Measurements from ENCODE around the gene ZMPSTE24. TPM values are rescaled to one million over a fixed set of nuclear protein-coding genes. Genes with fewer than 3 reads are reported as not detected.

ZMPSTE24 gene
- total RNA-seq, 1 experiment from 2014 or later: 112 TPM

GRCh38 chr1:40302475-40302874 lies 44.4 kb downstream of the ZMPSTE24 start:
- Histone ChIP-seq H3K4me1 (replicated peaks) (no peaks in the 10 kb centered on the region), H3K27me3 (replicated peaks) (0 out of 2 replicates have a peak, but pooled peaks cover 5% of the 10 kb centered on the region), H3K9me3 (replicated peaks) (no peaks in the 10 kb centered on the region), H3K4me3 (no peak overlapping the region), H3K36me3 (no peaks in the 10 kb centered on the region), H3K27ac (no peak overlapping the region)
- no peak for DNase-seq (ENCODE audit: low read depth in 1 of 2, low spot score in 2 of 2)

GRCh38 chr1:40303051-40303771 lies 45.2 kb downstream of the ZMPSTE24 start:
- no peak overlapping the region for H3K27ac ChIP-seq
- H3K4me3 ChIP-seq: no peak overlapping the region
- no peaks in the 10 kb centered on the region for H3K4me1 ChIP-seq (replicated peaks)
- no peak for DNase-seq (ENCODE audit: low read depth in 1 of 2, low spot score in 2 of 2)
- 0 out of 2 replicates have a peak, but pooled peaks cover 5% of the 10 kb centered on the region for H3K27me3 ChIP-seq (replicated peaks)
- no peaks in the 10 kb centered on the region for H3K36me3 ChIP-seq
- no peaks in the 10 kb centered on the region for H3K9me3 ChIP-seq (replicated peaks)

DNA sequence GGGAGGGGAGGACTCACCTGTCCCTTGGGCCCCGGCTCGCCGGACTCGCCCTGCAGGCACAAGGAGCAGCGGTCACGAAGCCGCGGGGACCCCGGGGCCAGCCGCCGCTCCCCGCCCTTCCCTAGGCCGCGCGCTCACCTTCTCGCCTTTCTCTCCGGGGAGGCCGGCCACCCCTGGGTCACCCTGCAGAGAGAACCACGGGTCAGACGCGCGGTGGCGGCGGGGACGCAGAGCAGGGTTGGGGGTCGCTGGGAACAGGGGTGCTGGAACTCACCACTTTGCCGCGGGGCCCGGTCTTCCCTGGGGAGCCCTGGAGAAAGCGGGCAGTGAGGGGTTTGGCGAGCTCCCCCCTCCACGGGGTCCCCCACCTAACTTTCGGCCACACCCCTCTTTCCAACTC lies 45.8 kb downstream of the ZMPSTE24 start:
- H3K4me3 ChIP-seq: no peak overlapping the region
- no peaks in the 10 kb centered on the region for H3K4me1 ChIP-seq (replicated peaks)
- DNase-seq (ENCODE audit: low read depth in 1 of 2, low spot score in 2 of 2): no peak
- 0 out of 2 replicates have a peak, but pooled peaks cover 2% of the 10 kb centered on the region for H3K27me3 ChIP-seq (replicated peaks)
- H3K9me3 ChIP-seq (replicated peaks): no peaks in the 10 kb centered on the region
- H3K27ac ChIP-seq: no peak overlapping the region
- no peaks in the 10 kb centered on the region for H3K36me3 ChIP-seq

GRCh38 chr1:40305451-40305850 lies 47.4 kb downstream of the ZMPSTE24 start:
- Histone ChIP-seq H3K27ac (no peak overlapping the region), H3K27me3 (replicated peaks) (no peaks in the 10 kb centered on the region), H3K36me3 (no peaks in the 10 kb centered on the region), H3K4me3 (no peak overlapping the region), H3K4me1 (replicated peaks) (no peaks in the 10 kb centered on the region), H3K9me3 (replicated peaks) (no peaks in the 10 kb centered on the region)
- DNase-seq (ENCODE audit: low read depth in 1 of 2, low spot score in 2 of 2): no peak

DNA sequence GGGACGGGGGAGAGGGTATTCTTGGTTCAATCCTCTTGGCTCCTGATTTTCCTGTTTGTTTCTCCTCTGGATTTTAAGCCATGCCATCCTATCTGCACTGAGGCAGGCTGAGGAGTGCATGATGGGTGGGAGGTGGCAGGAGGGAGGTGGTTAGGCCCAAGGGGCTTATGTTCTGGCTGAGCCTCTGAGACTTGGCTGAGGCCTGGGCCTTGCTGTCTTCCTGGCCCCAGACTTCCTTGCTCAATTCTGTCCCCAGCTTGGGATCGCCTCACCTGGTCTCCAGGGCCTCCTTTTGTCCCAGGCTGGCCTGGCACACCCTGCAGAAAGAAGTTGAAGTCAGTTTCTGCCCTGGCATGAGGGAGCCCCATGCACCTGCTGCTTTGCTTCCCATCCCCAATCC lies 47.8 kb downstream of the ZMPSTE24 start:
- Histone ChIP-seq H3K27ac (no peak overlapping the region), H3K27me3 (replicated peaks) (no peaks in the 10 kb centered on the region), H3K9me3 (replicated peaks) (no peaks in the 10 kb centered on the region), H3K36me3 (no peaks in the 10 kb centered on the region), H3K4me3 (no peak overlapping the region), H3K4me1 (replicated peaks) (no peaks in the 10 kb centered on the region)
- no peak for DNase-seq (ENCODE audit: low read depth in 1 of 2, low spot score in 2 of 2)

- Histone ChIP-seq H3K27me3 (replicated peaks) (no peaks in the 10 kb centered on the region), H3K9me3 (replicated peaks) (no peaks in the 10 kb centered on the region), H3K4me3 (no peak overlapping the region), H3K4me1 (replicated peaks) (no peaks in the 10 kb centered on the region), H3K27ac (no peak overlapping the region), H3K36me3 (no peaks in the 10 kb centered on the region)
- no peak for DNase-seq (ENCODE audit: low read depth in 1 of 2, low spot score in 2 of 2)
Measured at GRCh38 chr1:40306296-40306695, 48.3 kb downstream of the ZMPSTE24 start.

DNA sequence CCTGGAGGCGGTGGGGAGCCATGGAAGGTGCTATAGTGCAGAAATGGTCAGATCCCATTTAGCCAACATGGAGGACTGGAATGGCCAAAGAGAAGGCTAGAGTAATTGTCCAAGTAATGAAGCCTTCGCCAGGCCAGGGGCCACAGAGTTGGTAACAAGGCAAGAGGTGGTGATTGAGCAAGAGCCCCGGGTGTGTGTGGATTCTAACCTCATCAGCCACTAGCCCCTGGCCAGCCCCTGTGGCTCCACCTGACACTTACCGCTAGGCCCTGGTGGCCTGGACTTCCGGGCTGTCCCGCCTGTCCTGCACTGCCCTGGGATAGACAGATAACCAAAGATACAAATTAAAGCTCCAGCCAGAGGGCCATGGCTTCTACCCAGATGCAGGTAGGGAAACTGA lies 49.1 kb downstream of the ZMPSTE24 start:
- H3K4me1 ChIP-seq (replicated peaks): no peaks in the 10 kb centered on the region
- no peaks in the 10 kb centered on the region for H3K27me3 ChIP-seq (replicated peaks)
- no peak overlapping the region for H3K4me3 ChIP-seq
- no peaks in the 10 kb centered on the region for H3K9me3 ChIP-seq (replicated peaks)
- no peaks in the 10 kb centered on the region for H3K36me3 ChIP-seq
- no peak for DNase-seq (ENCODE audit: low read depth in 1 of 2, low spot score in 2 of 2)
- H3K27ac ChIP-seq: no peak overlapping the region

GRCh38 chr1:40308036-40308727 lies 50.1 kb downstream of the ZMPSTE24 start:
- peaks cover 1% of the 10 kb centered on the region; the same call in 1 of the 2 replicates for H3K4me1 ChIP-seq (replicated peaks)
- DNase-seq (ENCODE audit: low read depth in 1 of 2, low spot score in 2 of 2): no peak
- H3K9me3 ChIP-seq (replicated peaks): no peaks in the 10 kb centered on the region
- H3K27ac ChIP-seq: no peak overlapping the region
- no peak overlapping the region for H3K4me3 ChIP-seq
- H3K36me3 ChIP-seq: no peaks in the 10 kb centered on the region
- H3K27me3 ChIP-seq (replicated peaks): no peaks in the 10 kb centered on the region

GRCh38 chr1:40309374-40310128 lies 51.5 kb downstream of the ZMPSTE24 start:
- H3K9me3 ChIP-seq (replicated peaks): no peaks in the 10 kb centered on the region
- H3K27me3 ChIP-seq (replicated peaks): no peaks in the 10 kb centered on the region
- no peak for DNase-seq (ENCODE audit: low read depth in 1 of 2, low spot score in 2 of 2)
- H3K36me3 ChIP-seq: no peaks in the 10 kb centered on the region
- no peak overlapping the region for H3K4me3 ChIP-seq
- H3K27ac ChIP-seq: no peak overlapping the region
- peaks cover 11% of the 10 kb centered on the region for H3K4me1 ChIP-seq (replicated peaks)

DNA sequence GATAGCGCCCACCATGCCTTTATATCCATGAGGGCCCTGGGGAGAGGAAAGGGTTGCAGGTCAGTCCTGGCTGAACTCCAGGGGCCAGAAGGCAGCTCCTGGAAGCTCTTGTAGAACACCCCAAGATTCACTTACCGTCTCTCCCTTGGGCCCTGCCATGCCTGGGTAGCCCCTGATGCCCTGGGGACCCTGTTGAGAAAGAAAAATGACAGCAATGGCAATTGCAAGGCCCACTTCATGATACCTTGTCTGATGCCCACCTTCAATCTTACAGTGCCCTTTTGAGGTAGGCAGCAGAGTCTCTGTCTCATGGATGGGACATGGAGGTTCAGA lies 52.1 kb downstream of the ZMPSTE24 start:
- no peaks in the 10 kb centered on the region for H3K9me3 ChIP-seq (replicated peaks)
- H3K36me3 ChIP-seq: no peaks in the 10 kb centered on the region
- H3K4me1 ChIP-seq (replicated peaks): peaks cover 16% of the 10 kb centered on the region
- no peak for DNase-seq (ENCODE audit: low read depth in 1 of 2, low spot score in 2 of 2)
- no peak overlapping the region for H3K27ac ChIP-seq
- H3K27me3 ChIP-seq (replicated peaks): no peaks in the 10 kb centered on the region
- H3K4me3 ChIP-seq: no peak overlapping the region

GRCh38 chr1:40310983-40311642 lies 53.1 kb downstream of the ZMPSTE24 start:
- H3K4me3 ChIP-seq: no peak overlapping the region
- peaks cover 5% of the 10 kb centered on the region; the same call in 1 of the 2 replicates for H3K27me3 ChIP-seq (replicated peaks)
- no peak for DNase-seq (ENCODE audit: low read depth in 1 of 2, low spot score in 2 of 2)
- H3K4me1 ChIP-seq (replicated peaks): peaks cover 25% of the 10 kb centered on the region
- H3K9me3 ChIP-seq (replicated peaks): peaks cover 2% of the 10 kb centered on the region
- H3K27ac ChIP-seq: no peak overlapping the region
- no peaks in the 10 kb centered on the region for H3K36me3 ChIP-seq

DNA sequence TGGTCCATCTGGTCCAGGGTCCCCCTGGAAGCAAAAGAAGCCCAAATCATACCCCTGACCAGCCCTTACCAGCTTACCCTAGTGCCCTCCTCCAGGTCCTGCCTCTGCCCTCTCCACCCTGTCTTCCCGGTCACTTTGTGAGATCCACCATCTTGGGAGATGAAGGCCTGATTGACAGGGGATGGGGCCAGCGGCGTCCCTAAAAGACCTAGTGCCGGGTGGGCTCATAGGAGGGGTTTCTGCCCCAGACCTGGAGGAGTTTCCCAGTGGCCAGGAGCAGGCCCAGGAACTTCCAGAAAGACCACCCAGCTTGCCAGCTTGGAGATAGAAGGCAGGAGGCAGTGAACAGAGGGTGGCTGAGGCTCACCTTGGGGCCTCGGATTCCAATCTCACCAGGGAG lies 53.7 kb downstream of the ZMPSTE24 start:
- H3K4me1 ChIP-seq (replicated peaks): peaks cover 31% of the 10 kb centered on the region
- no peak for DNase-seq (ENCODE audit: low read depth in 1 of 2, low spot score in 2 of 2)
- peaks cover 7% of the 10 kb centered on the region for H3K9me3 ChIP-seq (replicated peaks)
- H3K36me3 ChIP-seq: no peaks in the 10 kb centered on the region
- H3K4me3 ChIP-seq: no peak overlapping the region
- no peak overlapping the region for H3K27ac ChIP-seq
- H3K27me3 ChIP-seq (replicated peaks): peaks cover 10% of the 10 kb centered on the region

DNA sequence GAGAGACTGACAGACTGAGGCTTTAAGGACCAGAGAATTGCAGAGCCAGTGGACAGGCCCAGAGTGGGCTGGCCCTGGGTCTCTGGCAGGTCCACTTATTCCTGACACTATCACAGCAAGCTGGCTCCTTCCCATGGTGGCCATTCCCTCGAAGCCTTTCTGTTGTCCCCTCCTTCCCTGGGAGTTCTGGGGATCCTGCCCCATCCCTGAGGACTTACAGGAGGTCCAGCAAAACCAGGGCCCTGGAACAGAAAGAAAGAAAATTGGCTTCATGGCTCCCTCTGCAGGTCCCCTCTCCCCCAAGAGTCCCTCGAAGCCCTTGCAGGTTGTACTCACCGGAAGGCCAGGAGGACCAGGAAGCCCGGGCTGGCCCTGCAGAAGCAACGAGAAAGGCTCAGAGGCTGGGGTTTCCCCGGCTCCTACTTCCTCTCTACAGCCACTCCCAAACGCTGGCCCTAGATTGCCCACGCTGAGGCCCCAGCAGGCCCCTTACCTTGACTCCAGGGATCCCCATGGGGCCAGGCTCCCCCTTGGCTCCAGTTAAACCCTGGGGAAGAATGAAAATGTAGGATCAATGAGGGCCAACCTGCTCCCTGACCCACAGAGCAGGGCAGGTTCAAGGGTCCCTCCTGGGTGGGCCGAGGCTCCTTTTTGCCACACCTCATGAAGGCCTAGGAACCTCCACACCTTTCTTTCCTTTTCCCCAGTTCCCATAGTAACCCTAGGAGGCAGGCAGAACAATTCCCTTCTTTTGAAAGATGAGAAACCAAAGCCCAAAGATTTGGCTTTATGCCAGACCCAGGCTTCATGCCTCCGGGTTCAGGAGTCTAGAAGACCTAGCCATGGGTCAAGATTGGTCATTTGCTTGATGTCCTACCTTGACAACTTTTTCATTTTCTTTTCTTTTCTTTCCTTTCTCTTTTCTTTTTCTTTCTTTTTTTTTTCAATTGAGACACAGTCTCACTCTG lies 54.5 kb downstream of the ZMPSTE24 start:
- Histone ChIP-seq H3K36me3 (no peaks in the 10 kb centered on the region), H3K4me1 (replicated peaks) (peaks cover 34% of the 10 kb centered on the region), H3K4me3 (no peak overlapping the region), H3K27me3 (replicated peaks) (peaks cover 19% of the 10 kb centered on the region), H3K9me3 (replicated peaks) (peaks cover 7% of the 10 kb centered on the region), H3K27ac (no peak overlapping the region)
- no peak for DNase-seq (ENCODE audit: low read depth in 1 of 2, low spot score in 2 of 2)

Measured in SJSA1 (cell line).